ENCODE data around the gene TENM3. TPM values are rescaled to one million over a fixed set of nuclear protein-coding genes. Genes with fewer than 3 reads are reported as not detected.

TENM3 gene
- total RNA-seq, 1 donor from 2014 or later: 106 TPM

DNA sequence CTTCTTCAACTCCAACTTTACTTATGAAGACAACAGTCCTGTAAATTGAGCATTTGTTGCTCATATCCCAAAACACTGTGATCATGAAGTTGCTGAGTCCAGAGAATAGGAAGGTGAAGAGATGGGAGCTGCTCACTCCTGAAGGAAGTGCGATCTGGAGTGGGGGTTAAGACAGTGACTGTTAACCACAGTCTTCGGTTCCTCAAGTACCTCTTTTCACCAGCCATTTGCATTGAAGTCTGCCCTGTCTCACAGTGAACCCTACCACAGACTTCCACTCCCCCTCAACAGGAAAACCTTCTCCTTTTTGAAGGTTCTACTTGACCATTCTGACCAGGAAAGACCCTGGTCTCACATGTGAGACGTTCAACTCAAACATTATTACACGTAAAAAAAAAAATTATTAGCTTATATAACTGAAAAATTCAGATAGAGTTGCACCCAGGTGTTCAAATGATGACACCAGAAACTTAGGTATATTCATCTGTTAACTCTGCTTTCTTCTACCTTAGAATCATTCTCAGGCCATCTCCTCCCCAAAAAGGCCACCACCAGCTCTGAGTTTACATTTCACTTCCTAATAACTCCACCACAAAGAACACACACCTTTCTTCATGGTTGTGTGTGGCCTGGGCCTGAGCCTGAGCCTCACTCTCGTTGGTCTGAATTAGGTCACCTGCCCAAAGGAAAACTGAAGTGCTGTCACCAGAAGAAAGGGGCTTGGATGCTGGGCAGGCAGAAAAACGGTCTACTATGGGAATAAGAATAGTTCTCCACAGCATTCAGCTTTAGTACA, 474.8 kb downstream of the TENM3 start:
- peaks cover 11% of the 10 kb centered on the region for H3K4me1 Mint-ChIP-seq
- H3K9me3 Mint-ChIP-seq: no peaks in the 10 kb centered on the region
- DNase-seq (ENCODE audit: low spot score in 2 of 2, unreplicated experiment in 2 of 2): no peak
- no peak overlapping the region for H3K4me3 Mint-ChIP-seq
- H3K27me3 Mint-ChIP-seq (ENCODE audit: low read depth): no peaks in the 10 kb centered on the region
- H3K27ac Mint-ChIP-seq: no peak overlapping the region
- TF ChIP-seq CTCF (IDR thresholded peaks at IDR 0.05; ENCODE audit: unreplicated experiment): no peak
- H3K36me3 Mint-ChIP-seq: peaks cover 38% of the 10 kb centered on the region

DNA sequence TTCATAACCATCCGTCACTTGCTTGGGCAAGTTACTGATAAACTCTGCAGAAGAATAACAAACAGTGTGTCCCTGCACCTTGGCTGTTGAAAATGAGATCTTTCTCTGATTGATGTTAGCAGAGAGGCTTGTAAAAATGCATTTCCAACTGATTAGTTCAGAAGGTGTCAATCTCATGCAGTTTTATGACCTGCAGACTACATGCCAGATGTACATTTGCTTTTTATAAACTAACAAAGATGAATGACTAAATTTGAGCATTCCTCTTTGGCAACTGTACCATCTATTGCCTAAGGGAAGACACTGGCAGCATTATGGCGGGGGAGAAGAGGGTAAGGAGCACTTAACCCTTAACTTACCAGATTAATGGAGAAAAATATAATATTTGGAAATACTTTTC, 481.2 kb downstream of the TENM3 start:
- H3K4me3 Mint-ChIP-seq: no peak overlapping the region
- DNase-seq (ENCODE audit: low spot score in 2 of 2, unreplicated experiment in 2 of 2): no peak
- peaks cover 22% of the 10 kb centered on the region for H3K4me1 Mint-ChIP-seq
- H3K9me3 Mint-ChIP-seq: no peaks in the 10 kb centered on the region
- no peak for TF ChIP-seq CTCF (IDR thresholded peaks at IDR 0.05; ENCODE audit: unreplicated experiment)
- no peaks in the 10 kb centered on the region for H3K27me3 Mint-ChIP-seq (ENCODE audit: low read depth)
- H3K27ac Mint-ChIP-seq: no peak overlapping the region
- peaks cover 6% of the 10 kb centered on the region for H3K36me3 Mint-ChIP-seq

DNA sequence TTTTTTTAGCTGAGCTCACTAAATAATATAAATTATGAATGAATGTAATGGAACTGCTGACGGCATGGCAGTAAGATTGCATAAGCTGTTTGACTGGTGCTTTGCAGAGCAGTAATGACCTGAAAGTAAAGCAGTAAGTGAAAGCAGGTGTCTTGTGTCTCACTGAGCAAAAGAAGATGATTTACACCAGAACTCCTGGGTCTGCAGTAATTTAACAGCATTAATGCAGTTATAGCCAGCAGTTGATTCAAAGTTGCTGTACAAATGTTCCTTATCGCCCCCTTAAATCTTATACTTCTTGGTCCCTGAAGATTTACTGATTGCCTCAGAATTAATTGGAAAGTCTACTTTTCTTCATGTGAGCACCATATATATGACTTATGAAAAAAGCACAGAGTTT, 486.3 kb downstream of the TENM3 start:
- Mint-ChIP-seq H3K9me3 (peaks cover 12% of the 10 kb centered on the region), H3K27ac (peak overlapping the region; percentile 65), H3K4me3 (no peak overlapping the region), H3K36me3 (peaks cover 31% of the 10 kb centered on the region), H3K4me1 (peaks cover 26% of the 10 kb centered on the region), H3K27me3 (ENCODE audit: low read depth) (no peaks in the 10 kb centered on the region)
- DNase-seq (ENCODE audit: low spot score in 2 of 2, unreplicated experiment in 2 of 2): no peak
- no peak for TF ChIP-seq CTCF (IDR thresholded peaks at IDR 0.05; ENCODE audit: unreplicated experiment)

GRCh38 chr4:182730791-182731190, 487.6 kb downstream of the TENM3 start:
- H3K36me3 Mint-ChIP-seq: peaks cover 36% of the 10 kb centered on the region

GRCh38 chr4:182736207-182736606, 493.0 kb downstream of the TENM3 start:
- Mint-ChIP-seq H3K27me3 (ENCODE audit: low read depth) (no peaks in the 10 kb centered on the region), H3K36me3 (peaks cover 28% of the 10 kb centered on the region), H3K9me3 (peaks cover 13% of the 10 kb centered on the region), H3K27ac (no peak overlapping the region), H3K4me1 (peaks cover 19% of the 10 kb centered on the region), H3K4me3 (no peak overlapping the region)
- TF ChIP-seq CTCF (IDR thresholded peaks at IDR 0.05; ENCODE audit: unreplicated experiment): no peak
- DNase-seq (ENCODE audit: low spot score in 2 of 2, unreplicated experiment in 2 of 2): no peak

More at GRCh38 chr4:182730791-182731190, 487.6 kb downstream of the TENM3 start:
- H3K9me3 Mint-ChIP-seq: peaks cover 13% of the 10 kb centered on the region
- peaks cover 23% of the 10 kb centered on the region for H3K4me1 Mint-ChIP-seq
- H3K4me3 Mint-ChIP-seq: no peak overlapping the region
- TF ChIP-seq CTCF (IDR thresholded peaks at IDR 0.05; ENCODE audit: unreplicated experiment): no peak
- no peak for DNase-seq (ENCODE audit: low spot score in 2 of 2, unreplicated experiment in 2 of 2)
- no peaks in the 10 kb centered on the region for H3K27me3 Mint-ChIP-seq (ENCODE audit: low read depth)
- H3K27ac Mint-ChIP-seq: no peak overlapping the region

All from mesothelial cell of epicardium (in vitro differentiated cells).